ENCODE measurements around the gene TMEM242.
"Not testable (repeated sequence)": the region's sequence is repeated elsewhere in the genome, so short reads cannot be mapped to it uniquely, and the experiment has no call there.

TMEM242 gene

DNA sequence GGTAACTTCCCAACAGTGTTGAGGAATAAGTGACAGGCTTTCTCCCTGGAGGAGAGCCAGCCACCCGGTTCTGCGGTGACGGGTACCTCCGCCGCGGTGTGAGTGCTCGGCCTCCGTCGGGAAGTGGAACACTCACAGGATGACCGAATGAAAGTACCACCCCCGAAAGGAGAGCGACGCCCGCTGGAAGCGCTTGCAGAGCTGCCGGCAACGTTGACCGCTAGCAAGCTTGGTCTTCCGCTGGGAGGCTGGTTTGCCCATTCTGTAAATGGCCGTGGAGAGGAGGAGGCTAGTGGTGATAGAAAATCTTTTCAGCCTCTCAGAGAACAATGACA lies 614 bp upstream of the TMEM242 start:
- no peak for DNase-seq (ENCODE audit: low read depth)

DNA sequence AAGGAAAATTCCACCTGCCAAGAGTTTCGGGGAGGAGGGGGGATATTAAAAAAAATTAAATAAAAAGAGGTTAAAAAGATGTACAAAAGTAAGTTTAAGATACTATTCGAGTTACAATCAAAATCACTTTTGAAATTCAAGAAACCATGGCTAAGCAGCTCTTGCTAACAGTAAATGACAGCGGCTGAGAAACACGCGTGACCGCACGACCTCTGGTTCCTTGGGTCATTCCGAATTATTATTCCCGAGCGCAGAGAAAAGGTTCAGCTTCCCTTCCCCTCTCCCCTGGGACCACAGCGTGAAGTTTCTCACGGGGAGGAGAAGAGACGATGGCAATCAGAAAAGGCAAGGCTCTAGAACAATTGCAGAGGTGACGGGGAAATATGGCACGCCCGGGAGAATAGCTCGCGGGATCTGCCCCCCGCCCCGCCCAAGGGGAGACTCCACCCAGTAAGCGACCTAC lies 496 bp downstream of the TMEM242 start:
- peak; percentile 67 for DNase-seq (ENCODE audit: low read depth)

DNA sequence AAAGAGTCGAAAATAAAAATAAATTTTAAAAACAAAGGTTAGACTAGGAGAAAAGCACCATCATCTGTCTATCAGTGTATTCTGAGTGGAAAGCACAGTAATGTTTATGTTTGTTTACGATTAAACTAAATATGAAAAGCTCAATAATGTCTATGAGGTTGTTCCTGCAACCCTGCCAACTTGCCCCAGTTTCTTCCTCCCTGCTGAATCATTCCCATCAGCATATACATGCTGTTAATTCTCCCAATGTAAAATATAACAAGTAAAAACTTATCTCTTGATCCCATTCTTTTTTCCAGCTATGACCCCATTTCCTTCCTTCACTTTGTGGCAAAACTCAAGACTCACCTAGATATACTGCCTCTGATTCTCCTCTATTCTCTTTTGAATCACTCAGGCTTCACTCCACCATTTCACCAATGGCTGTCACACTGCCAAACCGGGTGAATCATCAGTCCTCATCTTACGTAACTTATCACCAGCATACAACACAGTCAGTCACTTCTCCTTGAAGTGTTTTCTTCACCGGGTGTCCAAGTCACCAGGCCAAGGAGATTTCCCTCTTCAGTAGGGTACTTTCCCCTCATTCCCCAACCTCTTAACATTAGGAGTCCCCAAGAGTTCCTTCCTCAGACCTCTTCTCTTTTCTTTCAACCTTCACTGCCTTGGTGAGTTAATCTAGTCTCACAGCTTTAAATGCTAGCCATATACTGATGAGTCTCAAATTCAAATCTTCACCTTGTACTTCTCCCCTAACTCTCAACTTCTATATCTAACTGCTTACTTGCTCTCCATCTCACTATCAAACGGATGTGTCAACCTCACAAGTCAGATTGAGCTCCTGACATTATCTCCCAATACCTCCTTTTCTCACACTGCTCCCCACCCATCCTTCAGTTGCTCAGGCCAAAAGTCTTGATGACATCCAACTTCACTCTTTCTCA lies 6.2 kb downstream of the TMEM242 start:
- DNase-seq (ENCODE audit: low read depth), result no peak

DNA sequence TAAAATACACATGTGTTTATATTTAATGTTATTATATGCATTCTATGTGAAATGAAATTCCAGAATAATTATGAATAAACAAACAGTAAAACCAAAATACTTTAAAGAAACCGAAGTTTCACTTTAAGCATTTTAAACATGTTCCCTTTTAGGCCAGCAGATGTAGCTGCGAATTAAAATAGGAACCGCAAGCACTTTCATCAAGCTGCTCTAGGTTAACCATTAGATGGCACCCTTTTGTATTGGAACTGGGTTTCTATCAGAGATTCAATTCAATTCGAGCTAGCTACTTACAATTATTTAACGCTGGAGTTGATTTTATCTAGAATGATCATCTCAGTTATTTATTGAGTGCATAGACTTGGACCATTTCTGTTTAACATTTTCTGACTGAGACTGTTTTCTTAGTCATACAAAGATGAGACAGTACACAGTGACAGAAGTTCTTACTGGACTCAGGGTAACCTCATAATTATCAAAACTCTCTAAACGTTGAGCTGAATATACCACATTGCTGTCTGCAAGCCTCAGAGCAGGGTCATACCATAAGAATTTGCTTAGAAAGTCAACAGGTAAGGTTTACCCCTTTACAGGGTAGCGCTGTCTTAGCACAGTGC lies 8.5 kb downstream of the TMEM242 start:
- no peak for DNase-seq (ENCODE audit: low read depth)

DNA sequence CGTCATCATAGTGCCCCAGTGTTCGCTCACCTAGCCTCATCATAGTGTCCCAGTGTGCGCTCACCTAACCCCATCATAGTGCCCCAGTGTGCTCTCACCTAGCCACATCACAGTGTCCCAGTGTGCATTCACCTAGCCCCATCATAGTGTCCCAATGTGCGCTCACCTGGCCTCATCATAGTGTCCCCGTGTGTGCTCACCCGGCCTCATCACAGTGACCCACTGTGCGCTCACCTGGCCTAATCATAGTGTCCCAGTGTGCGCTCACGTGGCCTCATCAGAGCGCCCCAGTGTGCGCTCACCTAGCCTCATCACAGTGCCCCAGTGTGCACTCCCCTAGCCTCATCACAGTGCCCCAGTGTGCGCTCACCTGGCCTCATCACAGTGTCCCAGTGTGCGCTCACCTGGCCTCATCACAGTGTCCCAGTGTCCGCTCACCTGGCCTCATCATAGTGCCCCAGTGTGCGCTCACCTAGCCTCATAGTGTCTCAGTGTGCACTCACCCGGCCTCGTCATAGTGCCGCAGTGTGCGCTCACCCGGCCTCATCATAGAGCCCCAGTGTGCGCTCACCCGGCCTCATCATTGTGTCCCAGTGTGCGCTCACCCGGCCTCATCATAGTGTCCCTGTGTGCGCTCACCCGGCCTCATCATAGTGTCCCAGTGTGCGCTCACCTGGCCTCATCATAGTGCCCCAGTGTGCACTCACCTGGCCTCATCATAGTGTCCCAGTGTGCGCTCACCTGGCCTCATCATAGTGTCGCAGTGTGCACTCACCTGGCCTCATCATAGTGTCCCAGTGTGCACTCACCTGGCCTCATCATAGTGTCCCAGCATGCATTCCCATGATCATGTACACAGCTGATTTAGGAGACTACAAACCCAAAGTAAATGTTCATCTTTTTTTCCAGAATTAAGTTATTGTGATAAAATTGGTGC lies 9.5 kb downstream of the TMEM242 start:
- no peak for DNase-seq (ENCODE audit: low read depth)

DNA sequence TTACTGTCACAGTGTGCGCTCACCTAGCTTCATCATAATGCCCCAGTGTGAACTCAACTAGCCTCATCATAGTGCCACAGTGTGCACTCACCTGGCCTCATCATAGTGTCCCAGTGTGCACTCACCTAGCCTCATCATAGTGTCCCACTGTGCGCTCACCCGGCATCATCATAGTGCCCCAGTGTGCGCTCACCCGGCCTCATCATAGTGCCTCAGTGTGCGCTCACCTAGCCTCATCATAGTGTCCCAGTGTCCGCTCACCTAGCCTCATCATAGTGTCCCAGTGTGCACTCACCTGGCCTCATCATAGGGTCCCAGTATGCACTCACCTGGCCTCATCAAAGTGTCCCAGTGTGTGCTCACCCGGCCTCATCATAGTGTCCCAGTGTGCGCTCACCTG lies 10.6 kb downstream of the TMEM242 start:
- DNase-seq (ENCODE audit: low read depth), result no peak

DNA sequence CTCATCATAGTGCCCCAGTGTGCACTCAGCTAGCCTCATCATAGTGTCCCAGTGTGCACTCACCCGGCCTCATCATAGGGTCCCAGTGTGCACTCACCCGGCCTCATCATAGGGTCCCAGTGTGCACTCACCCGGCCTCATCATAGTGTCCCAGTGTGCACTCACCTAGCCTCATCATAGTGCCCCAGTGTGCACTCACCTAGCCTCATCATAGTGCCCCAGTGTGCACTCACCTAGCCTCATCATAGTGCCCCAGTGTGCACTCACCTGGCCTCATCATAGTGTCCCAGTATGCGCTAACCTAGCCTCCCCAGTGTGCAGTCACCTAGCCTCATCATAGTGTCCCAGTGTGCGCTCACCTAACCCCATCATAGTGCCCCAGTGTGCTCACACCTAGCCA lies 12.6 kb downstream of the TMEM242 start:
- not testable (repeated sequence) for DNase-seq (ENCODE audit: low read depth)

DNA sequence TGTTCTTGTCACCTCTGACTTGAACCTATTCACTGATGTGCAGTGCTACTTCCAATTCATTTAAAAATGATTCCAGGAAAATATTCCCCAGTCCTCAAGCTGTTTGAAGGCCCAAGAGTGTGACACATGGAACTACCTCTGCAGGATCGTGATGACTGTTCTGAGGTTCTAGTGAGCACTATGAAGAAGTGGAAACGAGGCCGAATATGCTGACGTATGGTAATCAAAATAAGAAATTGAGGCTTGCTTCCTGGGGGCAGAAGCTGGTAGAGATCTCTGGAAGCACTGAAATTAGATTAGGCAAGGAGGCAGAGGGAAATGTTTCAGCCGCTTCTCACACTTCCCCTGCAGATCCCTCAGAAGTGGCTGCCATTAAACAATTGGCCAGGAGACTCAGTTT lies 15.7 kb downstream of the TMEM242 start:
- no peak for DNase-seq (ENCODE audit: low read depth)

DNA sequence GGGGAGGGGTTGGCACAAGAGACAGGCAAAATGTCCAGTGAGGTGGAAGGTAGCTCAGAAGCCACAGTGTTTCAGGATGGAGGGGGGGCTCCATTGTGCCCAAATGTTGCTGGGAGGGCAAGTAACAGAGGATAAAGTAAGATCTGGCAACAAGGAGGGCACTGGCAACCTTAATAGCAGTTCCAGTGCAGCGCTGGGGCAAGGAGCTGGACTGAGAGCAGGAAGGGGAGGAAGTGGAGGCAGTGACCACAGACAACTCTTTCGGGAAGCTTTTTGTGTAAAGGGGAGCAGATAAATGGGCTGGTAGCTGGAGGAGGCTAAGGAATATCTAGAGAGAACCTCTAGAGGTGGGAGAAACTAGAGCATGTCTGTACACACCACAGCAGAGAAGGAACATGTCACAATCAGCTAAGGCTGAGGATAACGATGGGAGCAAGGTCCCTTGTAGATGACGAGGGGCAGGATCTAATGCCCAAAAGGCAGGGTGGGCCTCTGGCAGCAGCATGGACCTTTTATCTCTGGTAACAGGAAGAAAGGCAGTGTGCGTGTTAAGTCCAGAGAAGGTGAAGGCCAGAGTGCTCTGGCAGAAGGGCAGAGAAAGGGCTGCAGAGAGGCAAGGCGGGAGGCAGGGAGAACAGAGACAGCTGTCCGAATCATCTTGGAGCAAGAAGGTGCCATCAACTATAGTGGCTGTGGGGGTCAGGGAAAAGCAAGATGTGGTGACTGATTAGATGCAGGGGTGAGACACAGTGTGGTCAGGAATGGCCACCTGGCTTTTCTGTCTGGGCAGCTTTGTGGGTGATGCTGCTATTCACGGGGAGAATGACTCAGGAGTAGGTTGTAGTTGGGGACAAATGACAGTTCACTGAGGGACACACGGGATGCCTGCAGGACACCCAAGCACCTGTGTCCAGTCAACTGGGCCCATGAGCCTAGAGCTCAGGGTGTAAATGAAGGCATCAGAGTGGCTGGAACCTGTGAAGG lies 17.4 kb downstream of the TMEM242 start:
- no peak for DNase-seq (ENCODE audit: low read depth)

DNA sequence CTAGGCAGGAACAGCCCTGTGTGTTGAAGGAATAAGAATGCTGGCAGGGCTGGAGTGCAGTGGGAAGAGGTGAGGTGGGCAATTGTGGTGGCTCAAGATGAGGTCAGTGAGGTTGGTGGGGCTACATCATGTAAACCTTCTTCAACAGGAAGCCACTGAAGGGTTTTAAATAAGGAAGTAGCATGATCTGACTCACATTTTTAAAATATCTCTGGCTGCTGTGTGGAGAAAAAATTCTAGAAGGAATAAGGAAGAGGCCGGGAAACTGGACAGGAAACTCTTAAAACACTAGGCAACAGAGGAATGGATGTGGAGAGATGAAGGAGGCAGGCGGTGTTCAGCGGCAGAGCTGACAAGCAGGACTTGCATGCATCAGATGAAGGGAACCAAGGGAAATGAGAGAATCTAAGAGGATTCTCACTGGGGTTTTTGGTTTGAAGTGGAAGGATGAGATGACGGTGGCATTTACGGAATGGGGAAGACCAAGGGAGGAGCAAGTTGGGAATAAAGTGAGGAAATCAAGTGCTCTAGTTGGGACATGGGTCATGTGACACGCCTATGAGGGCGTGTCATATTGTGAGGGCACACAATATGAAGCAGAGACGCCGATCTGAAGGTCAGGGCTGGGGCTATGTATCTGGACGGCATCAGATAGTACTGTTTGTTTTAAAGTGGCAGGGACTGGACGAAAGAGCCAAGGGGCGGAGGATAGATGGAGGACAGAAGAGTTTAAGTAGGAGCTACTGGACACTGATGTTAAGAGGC lies 18.2 kb downstream of the TMEM242 start:
- DNase-seq (ENCODE audit: low read depth), result no peak

DNA sequence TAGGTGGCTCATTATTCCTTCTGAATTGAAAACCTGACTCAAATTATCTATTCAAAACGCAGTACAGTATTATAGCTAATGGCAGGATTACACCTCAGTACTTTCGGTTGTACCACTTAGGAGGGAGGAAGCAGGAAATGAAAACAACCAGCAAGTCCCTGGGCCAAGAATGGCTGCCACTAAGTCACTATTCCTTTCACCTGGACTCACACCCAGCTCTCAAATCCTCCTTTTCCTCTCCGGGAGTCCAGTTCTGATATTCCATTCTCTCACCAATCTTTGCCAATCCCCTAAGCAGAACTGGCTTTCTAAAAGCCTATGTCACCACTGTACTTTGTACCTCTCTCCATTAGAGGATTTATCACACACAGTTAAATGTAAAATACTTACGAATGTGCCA lies 20.6 kb downstream of the TMEM242 start:
- no peak for DNase-seq (ENCODE audit: low read depth)

DNA sequence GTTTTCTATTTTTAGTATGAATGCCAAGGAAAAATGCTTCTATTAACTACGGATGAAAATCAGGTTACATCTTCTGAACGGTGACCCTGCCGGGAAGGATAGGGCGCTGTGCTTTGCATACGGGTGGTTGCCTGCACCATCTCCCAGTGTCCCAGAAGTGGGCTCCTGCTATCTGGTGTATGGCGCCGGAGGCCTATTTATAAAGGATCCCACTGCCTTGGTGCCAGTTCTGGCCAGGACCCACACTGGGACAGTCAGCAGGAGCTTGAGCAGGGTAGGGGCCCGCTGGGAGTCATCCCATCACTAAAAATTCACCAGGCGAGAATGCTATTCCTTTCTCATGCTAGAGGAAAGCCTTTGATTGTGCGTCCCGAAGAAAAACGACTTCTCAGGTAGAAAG lies 22.9 kb downstream of the TMEM242 start:
- DNase-seq (ENCODE audit: low read depth), result no peak

DNA sequence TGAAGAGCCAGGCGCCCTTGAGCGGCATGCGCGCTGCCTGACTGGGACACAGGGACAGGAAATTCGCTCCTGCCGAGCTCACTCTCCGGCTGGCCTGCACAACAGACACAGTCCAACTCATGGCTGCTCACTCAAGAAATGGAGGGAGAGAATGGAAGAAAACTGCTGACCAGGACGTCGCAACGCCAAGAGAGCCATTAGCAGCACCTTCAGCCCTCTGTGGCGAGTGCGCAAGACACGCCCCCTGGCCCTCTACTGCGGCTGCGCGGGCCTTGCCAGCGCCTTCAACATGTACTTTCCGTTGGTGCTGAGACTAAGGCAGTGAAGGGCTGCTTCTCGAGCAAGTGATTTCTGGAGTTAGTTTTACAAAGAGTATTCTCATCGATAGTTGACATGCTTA lies 23.3 kb downstream of the TMEM242 start:
- no peak for DNase-seq (ENCODE audit: low read depth)

DNA sequence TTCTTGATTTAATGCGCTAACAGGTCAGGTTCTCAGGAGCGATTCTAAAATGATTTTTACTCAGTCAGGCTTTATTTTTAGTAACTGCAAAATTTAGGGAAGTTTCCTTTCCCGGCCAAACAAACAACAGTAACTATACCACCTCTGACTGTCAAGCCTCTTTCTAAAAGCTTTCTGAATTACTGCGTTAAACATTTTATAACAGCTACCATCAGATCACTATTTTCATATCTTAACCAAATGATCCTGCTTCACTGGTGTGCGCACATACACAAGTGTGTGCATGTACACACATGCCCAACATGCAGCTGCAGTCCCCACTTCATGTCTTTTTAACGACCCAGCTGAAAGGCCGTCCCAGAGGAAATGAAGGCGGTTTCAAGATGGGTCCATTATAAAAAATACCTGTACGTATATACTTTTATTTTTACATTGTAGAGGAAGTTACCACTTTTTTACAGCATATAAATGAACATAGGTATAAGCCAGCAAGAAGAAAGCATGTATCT lies 25.0 kb downstream of the TMEM242 start:
- DNase-seq (ENCODE audit: low read depth), result no peak

DNA sequence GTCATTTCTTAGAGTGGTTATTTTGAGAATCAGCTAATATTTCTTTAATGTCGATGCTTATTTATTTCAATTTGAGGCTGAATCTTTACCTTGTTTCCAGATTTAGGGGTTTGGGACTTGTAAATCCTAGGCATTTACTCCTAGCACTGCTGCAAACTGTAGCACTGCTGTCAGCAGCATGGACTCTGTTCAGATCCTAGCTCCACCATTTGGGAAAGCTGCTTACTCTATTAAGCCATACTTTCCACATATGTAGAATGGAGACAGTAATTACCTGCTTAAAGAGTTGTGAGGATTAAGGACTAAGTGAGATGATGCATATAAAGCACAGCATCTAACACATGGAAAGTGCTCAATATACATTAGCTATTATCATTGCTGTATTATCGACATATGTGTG lies 28.7 kb downstream of the TMEM242 start:
- no peak for DNase-seq (ENCODE audit: low read depth)

DNA sequence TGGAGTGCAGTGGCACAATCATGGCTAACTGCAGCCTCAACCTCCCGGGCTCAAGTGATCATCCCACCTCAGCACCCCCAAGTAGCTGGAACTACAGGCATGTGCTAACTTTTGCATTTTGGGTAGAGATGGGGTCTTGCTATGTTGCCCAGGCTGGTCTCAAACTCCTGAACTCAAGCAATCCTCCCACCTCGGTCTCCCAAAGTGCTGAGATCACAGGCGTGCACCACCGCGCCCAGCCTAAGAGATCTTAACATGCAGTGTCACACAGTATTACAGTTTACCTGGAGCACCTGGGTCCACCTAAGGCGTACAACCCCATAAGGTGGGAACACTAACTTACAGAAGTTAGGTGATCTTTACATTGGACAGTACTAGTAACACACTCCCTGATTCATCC lies 29.5 kb downstream of the TMEM242 start:
- DNase-seq (ENCODE audit: low read depth), result no peak

DNA sequence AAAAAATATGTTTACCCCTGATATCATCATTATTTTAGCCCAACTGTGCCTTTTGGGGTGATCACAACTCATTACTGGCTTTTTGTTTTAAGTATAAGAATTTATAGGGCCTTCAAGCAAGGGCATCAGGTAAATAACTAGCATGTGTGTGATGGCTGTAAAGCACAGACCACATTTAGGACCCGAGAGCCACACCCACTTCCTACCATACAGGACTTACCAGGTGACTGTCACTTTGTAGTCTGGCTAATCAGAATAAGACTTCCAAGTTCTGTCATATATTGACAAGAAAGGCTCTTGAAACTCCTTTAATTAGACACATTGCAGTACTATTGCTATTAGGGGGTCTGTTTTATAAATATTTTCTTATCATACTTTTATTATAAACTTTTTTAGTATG lies 31.1 kb downstream of the TMEM242 start:
- no peak for DNase-seq (ENCODE audit: low read depth)

DNA sequence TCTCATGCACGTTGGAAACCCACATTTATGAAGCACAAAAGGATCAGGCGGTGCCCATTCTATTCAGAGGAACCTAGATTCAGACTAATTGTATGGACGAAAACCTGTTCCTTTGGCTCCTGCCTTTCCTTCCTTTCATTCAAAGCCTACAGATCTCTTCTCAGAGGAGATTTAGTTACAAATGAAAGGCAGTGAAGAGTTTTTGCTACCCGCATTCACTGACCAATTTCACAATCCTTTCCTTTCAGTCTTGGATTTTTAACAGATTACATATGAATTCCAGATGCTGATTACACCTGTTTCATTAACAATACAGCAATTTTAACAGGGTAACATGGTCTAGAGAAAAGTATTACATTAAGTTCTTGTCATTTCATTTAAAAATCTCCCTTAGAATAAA lies 32.0 kb downstream of the TMEM242 start:
- DNase-seq (ENCODE audit: low read depth), result no peak

DNA sequence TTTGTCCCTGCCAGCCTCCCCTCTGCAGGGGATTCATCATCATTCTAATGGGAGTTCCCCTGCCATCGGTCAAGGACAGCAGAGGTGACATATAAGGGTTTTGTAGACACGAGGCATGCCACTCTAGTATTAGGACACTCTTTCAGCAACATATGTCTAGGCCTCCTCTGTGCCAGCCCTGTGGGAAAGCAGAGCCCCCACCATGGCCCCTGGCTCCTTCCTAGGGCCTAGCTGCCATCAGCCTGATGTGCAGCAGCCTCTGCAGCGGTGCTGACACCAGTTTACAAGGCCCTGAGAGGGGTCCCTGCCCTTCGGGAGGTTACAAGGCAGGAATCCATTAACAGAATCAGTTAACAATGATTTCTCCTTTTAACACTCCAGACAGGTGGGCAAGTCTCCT lies 32.5 kb downstream of the TMEM242 start:
- no peak for DNase-seq (ENCODE audit: low read depth)

DNA sequence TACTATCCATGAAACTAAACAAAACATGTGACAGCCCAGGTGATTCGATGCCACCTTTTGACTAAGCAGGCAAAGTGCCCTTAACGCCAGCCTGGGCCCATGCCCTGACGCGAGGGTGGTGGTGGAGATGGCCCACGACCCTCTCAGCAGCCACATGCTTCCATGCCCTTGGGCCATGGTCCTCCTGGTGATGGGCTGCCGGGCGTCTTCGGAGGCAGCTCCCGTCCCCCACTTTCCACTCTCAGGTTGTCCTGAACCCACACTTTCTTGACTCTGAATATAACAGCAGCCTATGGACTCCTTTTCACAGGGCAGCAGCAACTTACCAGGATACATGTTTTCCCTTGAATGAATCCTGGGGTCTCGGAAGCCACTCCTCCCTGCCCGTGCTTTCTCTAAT lies 33.6 kb downstream of the TMEM242 start:
- DNase-seq (ENCODE audit: low read depth), result no peak
